Lung (tissue), 12 donors: ENCODE results near the gene ANKRD40. TPM values are rescaled to one million over a fixed set of nuclear protein-coding genes. Genes with fewer than 3 reads are reported as not detected.

Source experiments
- ATAC-seq: fragments of 200-7000 bp; cut with Tn5 transposase; one replicate; pipeline ENCODE4 v1.9.1; 2020; ENCODE audit warnings: moderate number of reproducible peaks; ENCODE audit not compliant: insufficient read depth, low FRiP score
- DNase-seq, 3 donors: peaks; one replicate each; pipeline ENCODE4 v3.0.0-alpha.2; 2013 to 2017
- H3K27ac ChIP-seq, 2 donors: one replicate each; pipeline ENCODE4 v1.5.1; 2013; ENCODE audit warnings: mild to moderate bottlenecking in 2 of 2, moderate library complexity in 2 of 2, control low read depth in 1 of 2, inconsistent platforms in 1 of 2, low read depth in 1 of 2, low read length in 1 of 2
- H3K27me3 ChIP-seq, 3 donors: one replicate each; pipeline ENCODE4 v1.5.1; 2013; ENCODE audit warnings: low read length in 2 of 3; ENCODE audit not compliant: control insufficient read depth in 3 of 3, insufficient read depth in 3 of 3
- H3K36me3 ChIP-seq, 4 donors: one replicate each; pipeline ENCODE4 v1.5.1; 2013; ENCODE audit warnings: low read length in 4 of 4, mild to moderate bottlenecking in 1 of 4, moderate library complexity in 1 of 4; ENCODE audit not compliant: control insufficient read depth in 4 of 4, insufficient read depth in 4 of 4
- H3K4me1 ChIP-seq, 5 donors: one replicate each; pipeline ENCODE4 v1.5.1; 2013; ENCODE audit warnings: low read length in 5 of 5, mild to moderate bottlenecking in 2 of 5, moderate library complexity in 1 of 5; ENCODE audit not compliant: control insufficient read depth in 5 of 5, insufficient read depth in 5 of 5
- H3K4me3 ChIP-seq: one replicate; pipeline ENCODE4 v1.5.1; 2013; ENCODE audit warnings: mild to moderate bottlenecking, control low read depth, moderate library complexity
- H3K9ac ChIP-seq, 2 donors: one replicate each; pipeline ENCODE4 v1.5.1; 2013; ENCODE audit warnings: low read length in 2 of 2, control low read depth in 1 of 2; ENCODE audit not compliant: insufficient read depth in 1 of 2
- H3K9me3 ChIP-seq, 4 donors: one replicate each; pipeline ENCODE4 v1.5.1; 2013; ENCODE audit warnings: low read length in 3 of 4, mild to moderate bottlenecking in 1 of 4, moderate library complexity in 1 of 4; ENCODE audit not compliant: control insufficient read depth in 4 of 4, insufficient read depth in 3 of 4
- WGBS, 2 donors: extraction: QIAGEN DNeasy Blood & Tissue Kit; methylation state at CpG; one replicate each; pipeline ENCODE4 v1.1.7; 2013; 5-methylcytosine and 5-hydroxymethylcytosine counted together
- polyA plus RNA-seq, 2 donors: library from polyadenylated mRNA; stranded (reverse); fragments of 200-250 nt; gene quantifications; one replicate each; pipeline ENCODE4 v1.2.1, GENCODE V29; 2013
- total RNA-seq, 2 donors: library from RNA; depleted of rRNA in 1 of 2; stranded (reverse); fragments of >200 nt in 1 of 2; gene quantifications; one replicate each; pipeline ENCODE4 v1.2.1, GENCODE V29; 2014 to 2021
- TF ChIP-seq, protein P1 (sequence below): IDR thresholded peaks from 2 replicates; pipeline ENCODE4 v1.5.1; 2012; ENCODE audit warnings: mild to moderate bottlenecking; ENCODE audit errors: control extremely low read depth, extremely low read depth
- donor health status: control.
- donor health status: control.
- donor health status: Bipolar disorder and iron deficiency.
- donor health status: healthy.
- donor health status: DM: yes; HTN: yes; CAD: no.

The ANKRD40 gene
- total and polyA plus RNA-seq, 4 donors, result 14.6 to 38.9 (median 25.1) TPM

DNA sequence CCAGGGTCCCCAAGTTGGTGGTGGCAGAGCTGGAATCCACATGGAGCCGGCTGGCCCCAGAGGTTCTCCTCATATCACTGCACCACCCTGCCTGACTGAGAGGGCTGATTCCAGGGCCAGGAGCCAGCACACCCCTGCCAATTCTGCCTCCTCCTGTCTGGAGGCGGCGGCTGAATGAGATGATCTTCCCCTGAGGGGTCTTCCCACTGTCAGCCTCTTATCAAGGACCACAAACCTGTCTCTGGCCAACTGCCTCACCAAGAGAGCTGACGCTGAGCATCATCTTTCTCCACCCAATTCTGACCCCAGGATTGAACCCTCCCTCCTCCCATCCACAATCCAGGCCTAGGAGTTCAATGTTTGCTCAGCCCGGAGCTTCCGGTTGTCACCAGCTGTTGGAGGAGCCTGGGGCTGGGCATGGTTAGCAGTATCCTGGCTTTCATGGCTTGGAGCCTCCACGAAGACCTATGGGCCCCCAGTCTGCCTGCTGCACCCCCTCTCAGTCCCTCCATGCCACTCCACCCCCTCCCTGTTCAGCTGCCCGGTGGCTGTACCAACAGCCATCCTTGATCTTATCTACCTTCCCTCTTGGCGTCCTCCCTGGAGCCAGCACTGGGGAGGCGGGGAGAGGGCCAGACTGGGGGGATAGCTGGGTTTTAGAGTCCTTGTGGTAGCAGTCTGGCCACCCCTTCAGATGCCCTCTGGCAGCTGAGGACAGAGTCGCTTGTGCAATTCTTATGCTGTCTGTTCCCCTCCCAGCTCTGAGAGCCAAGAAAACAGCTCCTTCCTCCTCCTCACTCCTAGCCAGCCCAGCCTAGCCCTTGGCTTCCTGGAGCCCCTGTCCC lies 47.5 kb downstream of the ANKRD40 start:
- Histone ChIP-seq H3K9me3 (no peaks in the 10 kb centered on the region), H3K9ac (no peak overlapping the region), H3K27ac (peak overlapping the region; percentile 10 to 77), H3K36me3 (no peaks in the 10 kb centered on the region), H3K27me3 (no peaks in the 10 kb centered on the region), H3K4me3 (no peak overlapping the region), H3K4me1 (peaks cover 3 to 47% (median 25%) of the 10 kb centered on the region in 5 donors)
- WGBS, 2 donors, result 37 to 39% methylated on average over 11 of the region's 11 CpGs
- DNase-seq (peak; percentile 68 to 74 (median 73)), ATAC-seq (no peak)
- TF ChIP-seq, protein P1, sequence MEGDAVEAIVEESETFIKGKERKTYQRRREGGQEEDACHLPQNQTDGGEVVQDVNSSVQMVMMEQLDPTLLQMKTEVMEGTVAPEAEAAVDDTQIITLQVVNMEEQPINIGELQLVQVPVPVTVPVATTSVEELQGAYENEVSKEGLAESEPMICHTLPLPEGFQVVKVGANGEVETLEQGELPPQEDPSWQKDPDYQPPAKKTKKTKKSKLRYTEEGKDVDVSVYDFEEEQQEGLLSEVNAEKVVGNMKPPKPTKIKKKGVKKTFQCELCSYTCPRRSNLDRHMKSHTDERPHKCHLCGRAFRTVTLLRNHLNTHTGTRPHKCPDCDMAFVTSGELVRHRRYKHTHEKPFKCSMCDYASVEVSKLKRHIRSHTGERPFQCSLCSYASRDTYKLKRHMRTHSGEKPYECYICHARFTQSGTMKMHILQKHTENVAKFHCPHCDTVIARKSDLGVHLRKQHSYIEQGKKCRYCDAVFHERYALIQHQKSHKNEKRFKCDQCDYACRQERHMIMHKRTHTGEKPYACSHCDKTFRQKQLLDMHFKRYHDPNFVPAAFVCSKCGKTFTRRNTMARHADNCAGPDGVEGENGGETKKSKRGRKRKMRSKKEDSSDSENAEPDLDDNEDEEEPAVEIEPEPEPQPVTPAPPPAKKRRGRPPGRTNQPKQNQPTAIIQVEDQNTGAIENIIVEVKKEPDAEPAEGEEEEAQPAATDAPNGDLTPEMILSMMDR, result no peak

DNA sequence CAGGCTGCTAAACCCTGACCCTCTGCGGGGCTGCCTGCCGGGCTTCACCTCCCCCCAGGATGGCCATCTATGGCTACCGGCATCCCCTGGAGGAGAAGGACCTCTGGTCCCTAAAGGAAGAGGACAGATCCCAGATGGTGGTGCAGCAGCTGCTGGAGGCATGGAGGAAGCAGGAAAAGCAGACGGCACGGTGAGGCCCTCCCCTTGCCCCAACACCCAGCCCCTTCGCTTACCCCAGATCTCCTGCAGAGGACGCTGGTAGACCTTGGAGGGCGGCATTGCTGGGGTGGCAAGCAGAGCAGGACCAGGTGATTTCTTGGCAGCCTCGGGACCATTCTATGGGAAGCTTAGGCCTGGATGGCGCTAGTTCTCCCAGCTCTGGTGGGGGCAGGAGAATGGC lies 48.5 kb downstream of the ANKRD40 start:
- Histone ChIP-seq H3K4me1 (peaks cover 3 to 47% (median 25%) of the 10 kb centered on the region in 5 donors), H3K27me3 (no peaks in the 10 kb centered on the region), H3K27ac (peak overlapping the region in 1 of 2 donors; percentile 6), H3K4me3 (no peak overlapping the region), H3K36me3 (no peaks in the 10 kb centered on the region), H3K9me3 (no peaks in the 10 kb centered on the region), H3K9ac (no peak overlapping the region)
- DNase-seq (peak; percentile 60 to 69 (median 60)), ATAC-seq (no peak)
- WGBS, 2 donors, result 87 to 88% methylated on average over 8 to 10 of the region's 10 CpGs
- TF ChIP-seq, protein P1, result no peak

DNA sequence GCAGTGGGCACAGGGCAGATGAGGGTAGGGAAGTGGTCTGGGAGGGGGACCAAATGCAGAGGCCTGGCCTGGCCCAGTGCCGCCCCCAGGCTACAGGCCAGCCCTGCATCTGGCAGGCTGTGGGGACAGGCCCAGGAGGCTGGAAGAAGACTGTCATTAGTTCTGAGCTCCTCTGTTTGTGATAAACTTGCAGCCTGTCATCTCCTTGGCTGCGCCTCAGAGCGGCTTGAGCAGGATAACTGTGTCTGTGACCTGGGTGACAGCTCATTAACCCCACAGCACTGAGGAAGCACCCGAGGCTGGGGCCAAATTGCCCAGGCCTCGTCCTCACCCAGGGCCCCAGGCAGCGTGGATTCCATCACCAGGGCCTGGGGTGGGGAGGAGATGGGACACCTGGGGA lies 49.1 kb downstream of the ANKRD40 start:
- 80 to 87% methylated on average over 6 of the region's 6 CpGs for WGBS, 2 donors
- H3K9ac ChIP-seq, result peak overlapping the region in 1 of 2 donors; percentile 29
- peak; percentile 92 to 96 (median 94) for DNase-seq
- H3K27me3 ChIP-seq, result no peaks in the 10 kb centered on the region
- no peak overlapping the region for H3K27ac ChIP-seq
- H3K36me3 ChIP-seq, result no peaks in the 10 kb centered on the region
- H3K4me1 ChIP-seq, result peaks cover 3 to 47% (median 25%) of the 10 kb centered on the region in 5 donors
- no peak for ATAC-seq
- H3K4me3 ChIP-seq, result no peak overlapping the region
- no peaks in the 10 kb centered on the region for H3K9me3 ChIP-seq
- TF ChIP-seq, protein P1, result no peak
